Left kidney (tissue), 2 donors: ENCODE data around the gene SLIT3. TPM values are rescaled to one million over a fixed set of nuclear protein-coding genes. Genes with fewer than 3 reads are reported as not detected.
A peak's percentile ranks its signal among the peaks of the same experiment; 100 is the strongest.

Experiments used
- DNase-seq: peaks from one replicate; pipeline ENCODE4 v3.0.0-alpha.2; 2013
- polyA plus RNA-seq: library from polyadenylated mRNA; unstranded; fragments of 120-200 nt; gene quantifications from one replicate; pipeline ENCODE4 v1.2.1, GENCODE V29; 2013; ENCODE audit not compliant: insufficient read length

SLIT3 gene
- polyA plus RNA-seq, 1 donor = 51.5 TPM

DNA sequence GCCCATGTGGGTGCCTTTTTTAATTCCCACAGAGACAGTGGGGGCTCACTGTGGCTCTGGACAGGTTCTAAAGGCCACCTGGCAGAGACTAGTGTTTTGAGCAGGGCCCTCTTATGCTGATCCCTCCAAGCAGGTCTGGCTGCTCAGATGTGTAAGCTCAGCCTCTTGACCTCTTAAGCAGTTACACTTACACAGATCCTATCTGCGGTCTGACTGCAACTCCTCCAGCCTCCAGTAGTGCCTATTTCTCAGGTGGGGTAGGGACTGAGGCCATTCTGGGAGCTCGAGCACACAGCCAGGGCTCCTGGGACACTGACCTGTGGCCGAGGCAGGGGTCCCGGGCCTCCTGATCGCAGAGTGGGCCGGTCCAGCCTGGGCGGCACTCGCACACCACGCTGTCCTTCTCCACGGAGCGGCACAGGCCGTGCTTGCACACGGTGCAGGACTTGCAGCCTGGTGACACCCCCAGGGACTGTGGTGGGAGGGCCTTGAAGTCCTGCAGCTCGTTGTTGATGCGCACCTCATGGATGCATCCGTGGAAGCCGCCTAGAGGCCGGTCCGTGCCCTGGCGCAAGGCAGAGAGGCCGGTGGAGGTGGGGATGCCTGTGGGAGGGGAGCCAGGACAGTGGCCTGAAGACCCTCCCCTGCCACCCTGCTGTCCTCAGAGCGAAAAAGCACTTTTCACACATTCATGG lies 629.9 kb downstream of the SLIT3 start:
- DNase-seq = no peak

DNA sequence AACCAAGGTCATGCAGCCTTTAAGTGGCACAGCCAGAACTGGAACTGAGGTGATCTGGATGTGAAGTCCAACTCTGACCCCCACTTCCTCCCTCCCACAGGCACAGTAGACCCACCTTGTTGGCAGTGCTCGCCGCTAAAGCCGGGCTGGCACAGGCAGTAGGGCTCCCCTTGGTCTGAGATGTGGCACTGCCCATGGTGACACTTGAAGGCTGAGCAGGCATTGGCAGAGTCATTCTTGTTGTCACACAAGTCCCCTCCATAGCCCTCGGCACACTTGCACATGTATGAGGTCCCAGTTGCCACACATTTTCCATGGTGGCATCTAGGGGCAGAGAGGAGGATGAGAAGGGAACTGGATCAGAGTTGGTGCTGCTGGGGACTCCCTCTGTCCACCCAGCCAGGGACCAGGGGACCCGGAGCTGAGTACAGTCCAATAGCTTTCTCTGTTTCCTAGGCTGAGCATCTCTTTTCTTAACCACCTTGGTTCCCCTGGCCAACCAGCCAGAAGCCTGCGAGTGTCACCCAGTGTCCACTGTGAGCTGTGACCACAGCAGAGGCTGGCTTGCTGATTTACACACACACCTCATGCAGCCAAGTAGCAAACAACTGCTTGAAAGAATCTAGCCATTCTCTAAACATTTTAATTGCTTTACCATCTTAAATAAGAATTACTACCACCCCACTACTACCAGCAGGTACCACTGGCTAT lies 631.1 kb downstream of the SLIT3 start:
- no peak for DNase-seq

DNA sequence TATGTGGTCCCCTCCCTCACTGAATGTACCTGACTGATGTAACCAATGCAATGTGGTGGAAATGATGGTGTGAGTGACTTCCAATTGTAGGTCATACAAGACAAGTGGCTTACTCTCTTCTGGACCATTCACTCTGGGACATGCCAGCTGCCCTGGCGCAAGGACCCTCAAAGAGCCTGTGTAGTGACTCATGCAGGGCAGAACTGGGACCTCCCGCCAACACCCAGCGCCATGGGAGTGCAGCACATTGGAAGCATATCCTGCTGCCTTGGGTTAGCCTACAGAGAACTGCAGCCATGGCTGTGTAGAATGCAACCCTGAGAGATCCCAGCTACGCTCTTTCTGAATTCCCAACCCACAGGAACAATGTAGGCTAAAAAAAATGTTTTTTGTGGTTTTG lies 631.8 kb downstream of the SLIT3 start:
- DNase-seq = no peak

DNA sequence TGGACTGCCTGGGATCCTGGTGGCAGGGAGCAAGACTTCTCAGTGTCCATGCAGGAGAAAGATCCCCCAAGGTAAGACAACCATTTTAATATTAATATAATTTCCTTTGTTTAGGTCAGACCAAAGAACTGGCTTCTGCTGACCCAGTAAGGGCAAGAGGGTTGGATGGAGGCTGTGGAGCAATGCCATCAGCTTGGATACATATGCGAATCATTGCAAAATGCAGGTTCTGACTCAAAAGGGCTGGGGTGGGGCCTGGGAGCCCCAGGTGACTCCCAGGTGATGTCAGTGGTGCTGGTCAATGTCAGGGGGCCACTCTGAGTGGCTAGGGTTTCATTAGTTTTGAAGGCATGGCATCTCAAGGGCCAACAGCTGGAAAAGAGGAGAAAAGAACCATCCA lies 632.9 kb downstream of the SLIT3 start:
- no peak for DNase-seq

DNA sequence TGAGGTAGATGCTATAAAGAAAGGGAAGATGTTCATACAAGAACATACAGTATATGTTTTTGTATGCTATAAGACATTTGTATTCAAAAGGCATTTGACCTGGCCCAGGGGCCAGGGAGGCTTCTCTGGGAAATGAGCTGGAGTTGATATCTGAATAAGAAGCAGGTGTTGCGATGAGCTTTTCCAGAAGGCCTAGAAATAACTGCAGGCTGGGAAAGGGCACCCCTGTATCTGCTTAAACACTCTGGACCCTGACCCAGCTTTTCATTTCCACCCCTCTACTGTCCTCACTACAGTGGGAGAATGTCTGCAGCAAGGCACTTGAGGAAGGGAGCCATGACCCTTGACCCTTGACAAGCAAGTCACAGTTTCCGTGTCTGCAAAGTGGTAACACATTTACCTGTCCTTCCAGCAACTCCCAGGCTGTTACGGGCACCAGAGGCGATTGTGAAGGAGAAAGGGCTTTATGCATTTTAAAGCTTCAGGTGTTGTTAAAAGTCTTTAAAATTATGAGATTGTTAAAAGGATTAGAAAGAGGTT lies 633.6 kb downstream of the SLIT3 start:
- DNase-seq = no peak

DNA sequence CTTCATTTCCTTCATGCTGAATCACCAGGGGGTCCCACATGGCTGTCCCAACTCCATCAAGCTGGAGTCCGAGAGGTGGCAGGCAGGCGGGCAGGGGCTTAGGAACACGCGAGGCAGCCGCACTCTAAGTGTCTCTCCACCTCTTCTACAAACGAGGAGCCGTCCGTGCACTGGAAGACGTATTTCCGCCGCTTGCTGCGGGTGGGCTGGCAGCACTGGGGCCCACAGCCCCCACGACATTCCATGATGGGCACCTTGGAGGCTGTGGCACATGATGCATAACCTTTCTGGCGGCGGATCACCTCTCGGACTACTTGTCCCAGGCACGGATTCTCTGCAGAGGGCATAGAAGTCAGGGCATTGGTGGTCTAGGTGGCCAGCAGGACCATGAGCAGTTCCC lies 634.6 kb downstream of the SLIT3 start:
- no peak for DNase-seq

DNA sequence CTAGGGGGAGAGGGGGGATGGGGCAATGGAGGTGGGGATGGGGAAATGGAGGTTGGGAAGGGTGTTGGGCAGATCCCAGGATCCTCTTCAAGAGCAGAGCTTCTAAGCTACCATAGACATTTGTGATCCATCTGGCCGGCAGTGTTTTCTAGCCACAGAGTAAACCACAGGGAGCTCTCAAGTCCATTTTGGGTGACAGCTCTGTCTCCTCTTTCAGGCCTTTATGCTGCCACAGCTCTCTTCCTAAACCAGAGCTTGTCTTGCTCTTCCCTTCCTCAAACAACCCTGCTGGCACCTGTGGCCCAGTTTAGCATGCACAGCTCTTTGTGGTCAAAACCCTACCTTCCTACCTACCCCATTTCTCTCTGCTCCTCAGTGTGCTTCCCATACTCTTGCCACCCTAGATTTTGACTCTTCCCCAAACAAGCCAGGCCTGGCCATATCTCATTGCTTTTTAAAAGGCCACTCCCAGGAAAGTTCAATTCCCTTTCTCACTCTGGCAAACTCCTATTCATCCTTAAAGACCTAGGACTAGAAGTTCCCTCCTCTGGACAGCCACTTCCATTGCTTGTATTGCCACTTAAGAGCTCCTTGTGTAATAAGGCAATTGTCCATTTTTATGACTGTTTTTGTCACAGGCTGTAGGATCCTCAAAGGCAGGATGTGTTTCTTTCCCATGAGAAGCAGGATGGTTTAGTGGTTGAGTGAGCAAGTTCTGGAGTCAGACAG lies 637.5 kb downstream of the SLIT3 start:
- DNase-seq = no peak

DNA sequence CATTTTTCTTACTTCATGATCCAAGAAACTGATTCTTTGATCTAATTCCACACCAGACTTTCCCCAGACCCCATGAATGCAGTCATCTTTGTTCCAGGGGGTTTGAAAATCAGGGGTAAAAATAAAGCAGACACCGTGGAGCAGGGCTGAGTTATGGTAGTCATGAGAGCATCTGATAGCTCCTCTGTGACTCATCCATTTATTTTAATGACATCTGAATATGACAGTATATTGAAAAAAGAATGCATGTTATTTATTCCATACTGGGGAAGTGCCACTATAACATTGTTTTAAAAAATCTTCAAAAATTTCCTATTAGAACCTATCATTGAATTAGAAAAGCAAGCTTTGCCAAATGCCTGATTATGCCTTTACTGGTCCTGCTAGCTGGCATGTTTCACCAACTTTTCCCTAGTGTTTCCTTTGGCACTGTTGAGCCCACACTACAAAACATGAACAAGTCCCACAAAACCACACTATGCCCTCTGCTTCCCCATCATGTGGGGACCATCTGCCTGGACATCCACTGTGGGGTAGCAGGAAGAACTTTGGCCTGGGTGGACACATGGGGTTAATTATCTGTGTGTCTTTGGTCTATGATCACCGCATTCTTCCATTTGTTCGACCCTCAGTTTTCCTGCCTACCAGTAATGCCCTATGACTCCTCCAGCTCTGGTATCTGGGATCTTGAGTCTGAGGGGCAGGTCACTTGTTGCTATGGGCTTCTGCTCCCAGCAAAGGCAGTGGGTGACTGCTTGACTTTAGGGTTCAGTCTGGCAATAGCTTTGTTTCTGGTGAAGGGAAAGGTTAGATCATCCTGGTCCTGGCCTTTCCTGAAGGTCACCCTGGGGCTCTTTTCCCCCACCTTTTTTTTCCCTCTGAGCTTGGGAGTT lies 639.1 kb downstream of the SLIT3 start:
- DNase-seq = no peak

DNA sequence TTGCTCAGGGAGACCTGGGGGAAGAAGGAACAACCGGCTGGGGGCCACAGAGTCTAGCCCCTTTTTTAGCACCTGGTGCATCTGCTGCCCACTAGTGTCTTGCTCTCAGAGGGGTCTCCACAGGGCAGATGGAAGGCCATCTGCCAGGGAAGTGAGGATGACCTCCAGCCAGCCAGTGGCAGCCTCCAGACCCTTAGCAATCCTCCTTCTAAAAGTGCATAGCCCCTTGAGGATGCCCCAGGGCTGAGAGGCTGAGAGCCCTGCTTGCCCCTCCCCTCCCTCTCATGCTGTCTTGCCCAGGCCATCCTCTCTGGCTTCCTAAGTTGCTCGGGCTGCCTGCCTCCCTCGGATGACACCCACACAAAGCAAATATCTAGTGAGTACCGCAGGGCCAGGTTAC lies 640.2 kb downstream of the SLIT3 start:
- DNase-seq = no peak

DNA sequence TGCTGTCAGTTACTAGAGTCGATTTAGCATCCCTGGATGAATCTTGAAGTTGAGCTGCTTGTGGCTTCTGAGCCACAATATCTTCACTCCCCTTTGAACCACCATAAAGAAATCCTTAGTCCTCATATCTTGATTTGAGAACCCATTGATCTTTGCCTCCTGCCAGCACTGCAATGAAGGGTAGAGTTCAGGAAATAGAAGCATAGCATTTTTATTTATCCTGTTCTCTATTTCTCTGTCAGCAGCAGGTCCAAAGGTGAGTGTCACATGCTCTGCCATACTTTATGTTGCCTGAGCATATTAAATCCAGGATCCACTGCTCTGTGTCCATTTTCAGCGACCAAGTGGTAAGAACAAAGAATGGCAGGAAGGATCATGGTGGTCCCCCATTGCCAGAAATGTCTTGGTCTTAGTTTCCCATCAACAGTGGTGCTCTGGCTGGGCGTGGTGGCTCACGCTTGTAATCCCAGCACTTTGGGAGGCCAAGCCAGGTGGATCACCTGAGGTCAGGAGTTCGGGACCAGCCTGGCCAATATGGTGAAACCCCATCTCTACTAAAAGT lies 641.6 kb downstream of the SLIT3 start:
- no peak for DNase-seq

DNA sequence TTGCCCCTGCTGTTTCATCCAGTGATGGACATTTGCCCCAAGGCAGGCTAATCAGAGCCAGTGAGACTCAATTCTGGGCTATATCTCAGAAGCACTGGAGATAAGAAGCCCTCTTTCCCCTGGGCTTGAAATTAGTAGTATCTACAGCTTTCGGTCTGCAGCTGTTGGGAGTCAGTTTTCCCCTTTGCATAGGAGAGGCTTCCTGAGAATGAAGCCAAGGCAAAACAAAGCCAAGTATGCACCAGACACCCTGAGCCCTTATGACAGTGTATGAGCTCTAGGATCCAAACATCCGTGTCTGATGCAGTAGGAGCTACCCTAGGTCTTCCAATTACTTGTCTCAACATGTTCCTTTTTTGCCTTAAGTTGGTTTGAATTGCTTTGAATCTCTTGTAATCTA lies 642.5 kb downstream of the SLIT3 start:
- no peak for DNase-seq

DNA sequence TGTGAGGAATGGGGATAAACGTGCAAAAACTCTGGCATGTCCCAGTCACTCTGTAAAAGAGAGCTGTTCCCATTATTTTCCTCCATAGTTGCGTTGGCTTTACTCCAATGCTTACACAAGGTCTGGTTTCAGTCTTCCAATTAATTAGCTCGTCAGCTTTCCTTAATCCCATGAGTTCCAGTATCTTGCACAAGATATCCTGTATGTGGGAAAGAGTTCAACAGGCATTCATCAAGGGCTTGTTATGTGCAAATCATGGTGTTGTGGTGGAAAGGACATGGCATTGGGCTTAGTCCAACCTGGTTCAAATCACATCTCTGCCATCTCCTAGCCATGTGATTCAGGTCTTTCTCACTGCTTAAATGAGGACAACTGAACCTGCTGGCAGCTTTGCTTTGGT lies 644.3 kb downstream of the SLIT3 start:
- no peak for DNase-seq

DNA sequence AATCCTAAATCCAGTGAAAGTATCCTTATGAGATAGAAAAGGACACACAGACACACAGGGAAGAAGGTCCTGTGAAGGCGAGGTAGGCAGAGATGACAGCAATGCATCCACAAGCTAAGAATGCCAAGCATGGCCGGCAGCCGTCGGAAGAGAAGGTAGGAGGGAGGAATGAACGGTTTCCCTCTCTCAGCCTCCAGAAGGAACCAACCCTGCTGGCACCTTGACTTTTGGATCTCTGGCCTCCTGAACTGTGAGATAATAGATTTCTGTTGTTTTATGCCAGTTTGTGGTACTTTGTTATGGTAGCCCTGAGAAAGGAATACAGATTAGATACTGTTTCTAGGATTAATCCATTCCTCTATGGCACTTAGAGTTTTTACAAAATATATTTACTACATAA lies 645.6 kb downstream of the SLIT3 start:
- no peak for DNase-seq

DNA sequence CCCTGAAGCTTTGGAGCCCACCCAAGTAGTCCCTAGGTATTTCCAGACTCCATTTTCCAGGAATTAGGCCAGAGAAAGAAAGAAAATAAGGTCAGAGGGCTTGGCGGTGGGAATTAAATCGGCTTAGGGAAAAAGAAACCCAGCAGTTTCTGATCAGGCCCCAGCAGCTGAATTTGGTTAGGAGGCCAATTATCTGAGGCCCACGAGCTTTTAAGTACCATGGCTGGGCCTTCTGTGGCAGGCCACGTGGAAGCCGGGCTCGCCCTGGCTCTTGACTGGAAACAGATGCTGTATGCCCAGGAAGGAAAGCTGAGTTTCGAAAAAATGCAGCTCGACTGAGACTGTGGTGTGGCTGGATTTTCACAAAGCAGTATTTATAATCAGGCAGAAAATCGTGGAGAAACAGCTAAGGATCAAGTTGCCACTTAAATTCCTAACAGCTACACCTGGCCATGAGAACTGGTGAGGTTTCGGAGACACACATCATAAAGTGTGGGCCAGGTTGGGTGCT lies 646.7 kb downstream of the SLIT3 start:
- peak; percentile 44 for DNase-seq

DNA sequence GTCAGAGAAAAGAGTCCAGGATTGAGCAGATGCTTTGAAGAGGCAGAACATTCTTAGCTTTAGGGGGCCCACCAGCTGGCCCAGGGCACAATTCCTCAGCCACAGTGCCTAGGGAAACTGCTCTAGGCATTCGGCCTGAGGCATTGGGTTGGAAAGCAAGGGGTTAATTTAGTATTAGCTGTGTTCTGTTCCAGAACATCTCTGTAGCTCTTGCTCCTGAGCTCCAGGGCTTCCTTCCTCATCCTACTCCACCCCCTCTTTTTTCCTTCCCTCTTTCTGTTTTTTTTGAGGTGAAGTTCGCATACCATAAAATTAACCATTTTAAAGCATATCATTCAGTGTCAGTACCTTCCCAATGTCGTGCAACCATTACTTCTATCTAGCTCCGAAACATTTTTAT lies 647.3 kb downstream of the SLIT3 start:
- no peak for DNase-seq

DNA sequence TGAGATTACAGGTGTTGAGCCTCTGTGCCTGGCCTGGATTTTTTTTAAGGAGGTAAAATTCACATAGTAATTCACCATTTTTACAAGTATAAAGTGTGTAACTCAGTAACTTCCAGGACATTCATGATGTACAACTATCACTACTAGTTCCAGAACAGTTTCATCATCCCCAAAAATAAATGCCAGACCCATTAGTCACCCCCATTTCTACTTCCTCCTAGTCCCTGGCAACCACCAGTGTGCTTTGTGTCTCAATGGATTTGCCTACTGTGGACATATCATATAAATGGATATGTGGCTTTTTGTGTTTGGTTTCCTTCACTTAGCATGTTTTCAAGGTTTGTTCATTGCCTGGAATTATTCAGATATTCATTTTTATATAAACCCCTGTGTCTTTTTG lies 649.3 kb downstream of the SLIT3 start:
- DNase-seq = no peak

DNA sequence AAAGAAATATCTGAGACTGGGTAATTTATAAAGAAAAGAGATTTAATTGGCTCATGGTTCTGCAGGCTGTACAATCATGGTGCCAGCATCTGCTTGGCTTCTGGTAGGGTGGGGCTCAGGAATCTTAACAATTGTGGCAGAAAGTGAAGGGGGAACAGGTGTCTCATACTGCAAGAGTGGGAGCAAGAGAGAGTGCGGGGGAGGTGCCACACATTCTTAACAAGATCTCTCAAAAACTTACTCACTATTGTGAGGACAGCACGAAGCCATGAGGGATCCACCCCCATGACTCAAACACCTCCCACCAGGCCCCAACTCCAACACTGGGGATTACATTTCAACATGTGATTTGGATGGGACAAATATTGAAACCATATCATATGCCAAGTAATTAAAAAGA lies 651.6 kb downstream of the SLIT3 start:
- DNase-seq = no peak

DNA sequence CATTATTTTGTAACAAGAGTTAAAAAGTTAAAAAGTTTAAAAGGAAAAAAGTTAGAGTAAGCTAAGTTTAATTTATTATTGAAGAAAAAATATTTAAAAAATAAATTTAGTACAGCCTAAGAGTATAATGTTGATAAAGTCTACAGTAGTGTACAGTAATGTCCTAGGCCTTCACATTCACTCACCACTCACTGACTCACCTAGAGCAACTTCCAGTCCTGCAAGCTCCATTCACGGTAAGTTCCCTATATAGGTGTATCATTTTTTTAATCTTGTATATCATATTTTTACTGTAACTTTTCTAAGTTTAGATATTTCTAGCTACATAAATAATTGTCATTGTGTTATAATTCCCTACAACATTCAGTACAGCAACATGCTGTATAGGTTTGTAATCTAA lies 652.4 kb downstream of the SLIT3 start:
- no peak for DNase-seq

DNA sequence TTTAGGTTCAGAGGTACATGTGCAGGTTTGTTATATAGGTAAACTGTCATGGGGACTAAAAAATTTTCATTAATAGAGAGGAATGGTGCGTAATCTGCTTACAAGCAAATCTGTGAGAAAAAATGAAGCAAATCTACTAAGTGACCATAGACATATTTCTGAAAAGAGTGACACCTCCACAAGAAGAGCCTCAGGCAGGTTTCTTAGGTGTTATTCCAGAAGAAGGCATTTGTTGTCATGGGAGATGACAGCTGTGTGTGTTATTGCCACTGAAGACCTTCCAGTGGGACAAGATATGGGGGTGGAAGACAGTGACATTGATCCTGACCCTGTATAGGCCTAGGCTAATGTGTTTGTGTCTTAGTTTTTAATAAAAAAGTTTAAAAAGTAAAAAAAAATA lies 652.9 kb downstream of the SLIT3 start:
- no peak for DNase-seq

DNA sequence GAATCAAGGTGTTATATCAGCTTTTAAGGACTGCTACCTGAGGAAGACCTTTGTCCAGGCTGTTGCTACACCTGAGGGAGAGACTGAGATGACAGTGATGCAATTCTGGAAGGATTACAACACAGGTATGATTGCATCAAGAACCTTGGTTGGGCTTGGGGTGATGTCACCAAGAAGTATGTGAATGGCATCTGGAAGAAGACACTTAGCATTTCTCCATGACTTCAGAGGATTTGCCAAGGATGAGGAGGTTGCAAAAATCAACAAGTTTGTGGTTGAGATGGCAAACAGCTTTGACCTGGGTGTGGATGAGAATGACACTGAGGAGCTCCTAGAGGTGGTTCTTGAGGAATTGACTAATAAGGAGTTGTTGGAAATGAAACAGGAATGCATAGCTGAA lies 653.9 kb downstream of the SLIT3 start:
- no peak for DNase-seq

DNA sequence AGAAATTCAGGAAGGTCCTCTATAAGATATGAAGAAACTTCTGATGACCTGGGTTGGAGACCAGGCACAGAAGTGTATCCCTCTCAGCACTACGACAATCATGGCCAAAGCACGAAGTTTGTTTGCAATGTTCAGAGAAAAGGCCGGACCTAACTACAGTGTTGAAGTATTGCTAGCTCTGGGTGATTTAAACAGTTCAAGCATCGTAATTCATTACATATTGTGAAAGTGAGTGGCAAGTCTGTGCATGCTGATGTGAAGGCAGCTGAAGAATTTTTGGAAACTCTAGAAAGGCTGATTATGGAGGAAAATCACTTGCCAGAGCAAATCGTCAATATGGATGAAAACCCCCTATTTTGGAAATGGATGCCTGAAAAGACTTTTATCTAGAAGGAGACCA lies 654.6 kb downstream of the SLIT3 start:
- DNase-seq = no peak

DNA sequence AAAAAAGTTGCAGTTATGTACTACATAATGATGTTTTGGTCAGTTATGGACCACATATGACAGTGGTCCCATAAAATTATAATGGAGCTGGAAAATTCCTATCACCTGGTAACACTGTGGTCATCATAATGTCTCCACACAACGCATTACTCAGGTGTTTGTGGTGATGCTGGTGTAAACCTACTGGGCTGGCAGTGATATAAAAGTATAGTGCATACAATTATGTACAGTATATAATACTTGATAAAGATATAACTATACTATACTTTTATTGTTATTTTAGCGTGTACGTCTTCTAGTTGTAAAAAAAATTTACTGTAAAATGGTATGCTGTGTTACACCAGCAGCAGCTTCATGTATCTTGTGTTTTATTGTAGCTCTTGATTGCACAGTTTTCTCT lies 655.7 kb downstream of the SLIT3 start:
- DNase-seq = no peak
